H1 (cell line): ENCODE measurements around the gene SSC5D.

ENCODE experiments used
- CREB1 ChIP-seq: IDR thresholded peaks from 2 replicates; pipeline ENCODE4 v1.6.1; 2012; ENCODE audit warnings: inconsistent platforms
- GABPA ChIP-seq: IDR thresholded peaks from 2 replicates; pipeline ENCODE4 v1.6.1; 2011; ENCODE audit warnings: mild to moderate bottlenecking, low read length, moderate library complexity, borderline replicate concordance; ENCODE audit not compliant: insufficient read depth
- PHF8 ChIP-seq: fragments of 200-600 bp; sonication (generic); conservative IDR thresholded peaks from 2 replicates; pipeline ENCODE4 v1.7.1; 2012; ENCODE audit warnings: low read depth, mild to moderate bottlenecking, inconsistent platforms, low read length, moderate library complexity
- POLR2A ChIP-seq, 2 experiments: IDR thresholded peaks; 1 replicate in 1 of 2; 2 replicates in 1 of 2; pipeline ENCODE4 v1.6.1; 2011; ENCODE audit warnings: low read depth in 2 of 2, low read length in 2 of 2, mild to moderate bottlenecking in 2 of 2; ENCODE audit errors: control extremely low read depth in 1 of 2
- POLR2AphosphoS5 ChIP-seq: IDR thresholded peaks from 2 replicates; pipeline ENCODE4 v1.6.1; 2011; ENCODE audit warnings: low read depth, low read length
- SP2 ChIP-seq: IDR thresholded peaks from 2 replicates; pipeline ENCODE4 v1.6.1; 2012; ENCODE audit warnings: mild to moderate bottlenecking, low read length, inconsistent platforms
- TAF1 ChIP-seq: IDR thresholded peaks from 2 replicates; pipeline ENCODE4 v1.6.1; 2011; ENCODE audit warnings: mild to moderate bottlenecking, low read depth, low read length
- TBP ChIP-seq: IDR thresholded peaks from 2 replicates; pipeline ENCODE4 v1.6.1; 2011; ENCODE audit warnings: low read depth, low read length, improper control_type of control experiment
- TF ChIP-seq, protein P1 (sequence below), 3 experiments: IDR thresholded peaks; 1 replicate in 2 of 3; 2 replicates in 1 of 3; pipeline versions ENCODE4 v1.5.1 to v1.6.1; 2011; ENCODE audit warnings: low read length in 3 of 3, mild to moderate bottlenecking in 3 of 3, inconsistent platforms in 2 of 3, low read depth in 1 of 3, moderate library complexity in 1 of 3; ENCODE audit not compliant: insufficient read depth in 1 of 3; ENCODE audit errors: control extremely low read depth in 1 of 3

- TF ChIP-seq POLR2A (IDR thresholded peaks at IDR 0.05; ENCODE audit: control extremely low read depth in 1 of 2, low read depth in 2 of 2, low read length in 2 of 2) (peak in 1 of 2 experiments; percentile 64; a peak in 1 of 3 replicates), TAF1 (peak; percentile 41; the same call in 1 of the 2 replicates), CREB1 (peak; percentile 98), PHF8 (peak; percentile 63), SP2 (no peak), POLR2AphosphoS5 (peak; percentile 56), GABPA (no peak), TBP (no peak)
- TF ChIP-seq, protein P1, sequence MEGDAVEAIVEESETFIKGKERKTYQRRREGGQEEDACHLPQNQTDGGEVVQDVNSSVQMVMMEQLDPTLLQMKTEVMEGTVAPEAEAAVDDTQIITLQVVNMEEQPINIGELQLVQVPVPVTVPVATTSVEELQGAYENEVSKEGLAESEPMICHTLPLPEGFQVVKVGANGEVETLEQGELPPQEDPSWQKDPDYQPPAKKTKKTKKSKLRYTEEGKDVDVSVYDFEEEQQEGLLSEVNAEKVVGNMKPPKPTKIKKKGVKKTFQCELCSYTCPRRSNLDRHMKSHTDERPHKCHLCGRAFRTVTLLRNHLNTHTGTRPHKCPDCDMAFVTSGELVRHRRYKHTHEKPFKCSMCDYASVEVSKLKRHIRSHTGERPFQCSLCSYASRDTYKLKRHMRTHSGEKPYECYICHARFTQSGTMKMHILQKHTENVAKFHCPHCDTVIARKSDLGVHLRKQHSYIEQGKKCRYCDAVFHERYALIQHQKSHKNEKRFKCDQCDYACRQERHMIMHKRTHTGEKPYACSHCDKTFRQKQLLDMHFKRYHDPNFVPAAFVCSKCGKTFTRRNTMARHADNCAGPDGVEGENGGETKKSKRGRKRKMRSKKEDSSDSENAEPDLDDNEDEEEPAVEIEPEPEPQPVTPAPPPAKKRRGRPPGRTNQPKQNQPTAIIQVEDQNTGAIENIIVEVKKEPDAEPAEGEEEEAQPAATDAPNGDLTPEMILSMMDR (IDR thresholded peaks at IDR 0.05; ENCODE audit: control extremely low read depth in 1 of 3, insufficient read depth in 1 of 3, low read depth in 1 of 3, low read length in 3 of 3), result no peak
These were observed 12.0 kb upstream of the SSC5D start, which contains the start of gene ZNF628 for GRCh38 chr19:55476100-55476775.
